Effector memory CD4-positive, alpha-beta T cell (primary cell): ENCODE measurements around the gene GALC.
"Not testable (repeated sequence)": the region's sequence is repeated elsewhere in the genome, so short reads cannot be mapped to it uniquely, and the experiment has no call there.

Experiments
- DNase-seq, 3 donors: peaks; one replicate each; pipeline ENCODE4 v3.0.0-alpha.2; 2020
- H3K27ac ChIP-seq: 2 replicates; pipeline ENCODE4 v1.7.0; 2013; ENCODE audit warnings: mild to moderate bottlenecking, low read length, moderate library complexity; ENCODE audit not compliant: insufficient read depth, poor library complexity, severe bottlenecking
- H3K27me3 ChIP-seq: replicated peaks from 2 replicates; pipeline ENCODE4 v1.7.0; 2013; ENCODE audit warnings: mild to moderate bottlenecking, low read length; ENCODE audit not compliant: insufficient read depth, control insufficient read depth, poor library complexity, severe bottlenecking
- H3K36me3 ChIP-seq: 2 replicates; pipeline ENCODE4 v1.7.0; 2013; ENCODE audit warnings: mild to moderate bottlenecking, low read length, moderate library complexity; ENCODE audit not compliant: control insufficient read depth, insufficient read depth
- H3K4me1 ChIP-seq: 2 replicates; pipeline ENCODE4 v1.7.0; 2013; ENCODE audit warnings: low read length, mild to moderate bottlenecking; ENCODE audit not compliant: control insufficient read depth, insufficient read depth, poor library complexity, severe bottlenecking
- H3K4me3 ChIP-seq: 2 replicates; pipeline ENCODE4 v1.7.0; 2013; ENCODE audit warnings: low read length, low read depth, mild to moderate bottlenecking; ENCODE audit not compliant: insufficient read depth, poor library complexity, severe bottlenecking
- H3K9me3 ChIP-seq: 2 replicates; pipeline ENCODE4 v1.7.0; 2013; ENCODE audit warnings: mild to moderate bottlenecking, low read length, moderate library complexity; ENCODE audit not compliant: control insufficient read depth

Gene GALC

GRCh38 chr14:88026890-88027289 lies 33.9 kb upstream of the GALC start:
- Histone ChIP-seq H3K36me3 (no peaks in the 10 kb centered on the region), H3K27me3 (no peaks in the 10 kb centered on the region), H3K4me1 (peaks cover 36% of the 10 kb centered on the region), H3K9me3 (no peaks in the 10 kb centered on the region), H3K4me3 (no peak overlapping the region), H3K27ac (no peak overlapping the region)
- no peak for DNase-seq

- Histone ChIP-seq H3K4me3 (no peak overlapping the region), H3K27me3 (no peaks in the 10 kb centered on the region), H3K36me3 (no peaks in the 10 kb centered on the region), H3K9me3 (no peaks in the 10 kb centered on the region), H3K27ac (no peak overlapping the region), H3K4me1 (peaks cover 36% of the 10 kb centered on the region)
- no peak for DNase-seq
These were observed 32.3 kb upstream of the GALC start for GRCh38 chr14:88025313-88025712.

- H3K4me3 ChIP-seq, H3K27ac ChIP-seq, H3K9me3 ChIP-seq, DNase-seq, H3K27me3 ChIP-seq, H3K36me3 ChIP-seq: not testable (repeated sequence)
- peaks cover 36% of the 10 kb centered on the region for H3K4me1 ChIP-seq
These were observed 31.5 kb upstream of the GALC start for GRCh38 chr14:88024252-88025086.

- Histone ChIP-seq H3K36me3 (no peaks in the 10 kb centered on the region), H3K4me3 (no peak overlapping the region), H3K27ac (no peak overlapping the region), H3K4me1 (peaks cover 36% of the 10 kb centered on the region), H3K27me3 (no peaks in the 10 kb centered on the region), H3K9me3 (no peaks in the 10 kb centered on the region)
- no peak for DNase-seq
These were observed 30.7 kb upstream of the GALC start for GRCh38 chr14:88023658-88024187.

GRCh38 chr14:88017535-88017934 lies 24.6 kb upstream of the GALC start:
- Histone ChIP-seq H3K27ac (no peak overlapping the region), H3K4me3 (no peak overlapping the region), H3K36me3 (peaks cover 9% of the 10 kb centered on the region), H3K27me3 (no peaks in the 10 kb centered on the region), H3K9me3 (no peaks in the 10 kb centered on the region), H3K4me1 (no peaks in the 10 kb centered on the region)
- no peak for DNase-seq

GRCh38 chr14:88016768-88017167 lies 23.8 kb upstream of the GALC start:
- DNase-seq: no peak
- Histone ChIP-seq H3K4me1 (peaks cover under 1% of the 10 kb centered on the region), H3K27ac (no peak overlapping the region), H3K4me3 (no peak overlapping the region), H3K36me3 (peaks cover 9% of the 10 kb centered on the region), H3K27me3 (no peaks in the 10 kb centered on the region), H3K9me3 (no peaks in the 10 kb centered on the region)

- no peaks in the 10 kb centered on the region for H3K27me3 ChIP-seq
- peaks cover 14% of the 10 kb centered on the region for H3K36me3 ChIP-seq
- H3K4me3 ChIP-seq: no peak overlapping the region
- H3K9me3 ChIP-seq: no peaks in the 10 kb centered on the region
- no peak overlapping the region for H3K27ac ChIP-seq
- DNase-seq: peak; percentile 11 to 34 (median 31)
- H3K4me1 ChIP-seq: peaks cover 12% of the 10 kb centered on the region
These were observed 20.9 kb upstream of the GALC start for GRCh38 chr14:88013750-88014349.

- H3K4me1 ChIP-seq: peaks cover 24% of the 10 kb centered on the region
- no peak overlapping the region for H3K4me3 ChIP-seq
- H3K27ac ChIP-seq: no peak overlapping the region
- H3K9me3 ChIP-seq: no peaks in the 10 kb centered on the region
- H3K27me3 ChIP-seq: no peaks in the 10 kb centered on the region
- DNase-seq: no peak
- H3K36me3 ChIP-seq: peaks cover 10% of the 10 kb centered on the region
These were observed 19.5 kb upstream of the GALC start for GRCh38 chr14:88012495-88012894.

GRCh38 chr14:88010331-88010730 lies 17.3 kb upstream of the GALC start:
- no peak overlapping the region for H3K27ac ChIP-seq
- H3K4me1 ChIP-seq: peaks cover 29% of the 10 kb centered on the region
- H3K36me3 ChIP-seq: peaks cover 5% of the 10 kb centered on the region
- no peaks in the 10 kb centered on the region for H3K27me3 ChIP-seq
- no peak overlapping the region for H3K4me3 ChIP-seq
- no peak for DNase-seq
- H3K9me3 ChIP-seq: no peaks in the 10 kb centered on the region

GRCh38 chr14:88009486-88009885 lies 16.5 kb upstream of the GALC start:
- no peaks in the 10 kb centered on the region for H3K27me3 ChIP-seq
- peaks cover 5% of the 10 kb centered on the region for H3K36me3 ChIP-seq
- H3K4me3 ChIP-seq: no peak overlapping the region
- no peaks in the 10 kb centered on the region for H3K9me3 ChIP-seq
- DNase-seq: no peak
- H3K4me1 ChIP-seq: peaks cover 29% of the 10 kb centered on the region
- H3K27ac ChIP-seq: no peak overlapping the region
